ENCODE data around the gene DYNC1I1.

- no peak for TF ChIP-seq EZH2 (IDR thresholded peaks at IDR 0.05; ENCODE audit: insufficient read depth, poor library complexity, severe bottlenecking)
- no peak for TF ChIP-seq EZH2phosphoT487 (IDR thresholded peaks at IDR 0.05; ENCODE audit: insufficient read depth, low read depth)
Measured at GRCh38 chr7:96127746-96128145, 355.4 kb downstream of the DYNC1I1 start.
